HEK293T (cell line): Measurements from ENCODE around the gene EPB41L2.

Experiments
- CTCF ChIA-PET: fragments of 350-600 bp; formaldehyde crosslinking; extraction: SDS; loops from one replicate; lab custom pipeline; 2021; ENCODE audit warnings: antibody characterized with exemption, inconsistent platforms; lab: Yijun Ruan, JAX
- POLR2A ChIA-PET: fragments of 350-600 bp; formaldehyde crosslinking; extraction: SDS; loops from one replicate; lab custom pipeline; 2020; ENCODE audit warnings: antibody characterized with exemption, inconsistent platforms; lab: Yijun Ruan, JAX
- DNase-seq: peaks from one replicate; pipeline ENCODE4 v3.0.0; 2012; ENCODE audit warnings: mixed read lengths; ENCODE audit errors: extremely low spot score
- ARNT ChIP-seq: fragments of 450-650 bp; IDR thresholded peaks from 2 replicates; pipeline ENCODE4 v1.6.1; 2017; ENCODE audit warnings: mild to moderate bottlenecking
- BHLHE40 ChIP-seq: fragments of 450-650 bp; IDR thresholded peaks from 2 replicates; pipeline ENCODE4 v1.6.1; 2016; ENCODE audit warnings: mild to moderate bottlenecking, moderate library complexity, borderline replicate concordance
- CTBP1 ChIP-seq: fragments of 450-650 bp; IDR thresholded peaks from 2 replicates; pipeline ENCODE4 v1.6.1; 2016; ENCODE audit warnings: borderline replicate concordance
- ELF4 ChIP-seq: fragments of 450-650 bp; IDR thresholded peaks from 2 replicates; pipeline ENCODE4 v1.6.1; 2017; ENCODE audit warnings: antibody characterized with exemption
- FOXA1 ChIP-seq: fragments of 450-650 bp; IDR thresholded peaks from 2 replicates; pipeline ENCODE4 v1.6.1; 2016; ENCODE audit warnings: mild to moderate bottlenecking
- FOXK2 ChIP-seq: fragments of 450-650 bp; IDR thresholded peaks from 2 replicates; pipeline ENCODE4 v1.6.1; 2016; ENCODE audit warnings: mild to moderate bottlenecking
- FOXM1 ChIP-seq: fragments of 450-650 bp; IDR thresholded peaks from 2 replicates; pipeline ENCODE4 v1.6.1; 2017; ENCODE audit warnings: mild to moderate bottlenecking, borderline replicate concordance
- HDGF ChIP-seq: fragments of 450-650 bp; IDR thresholded peaks from 2 replicates; pipeline ENCODE4 v1.6.1; 2017; ENCODE audit warnings: antibody characterized with exemption, borderline replicate concordance
- L3MBTL2 ChIP-seq: fragments of 450-650 bp; conservative IDR thresholded peaks from 2 replicates; pipeline ENCODE4 v1.6.1; 2016; ENCODE audit warnings: mild to moderate bottlenecking
- LEF1 ChIP-seq: fragments of 450-650 bp; IDR thresholded peaks from 2 replicates; pipeline ENCODE4 v1.6.1; 2017; ENCODE audit warnings: mild to moderate bottlenecking, borderline replicate concordance
- NFRKB ChIP-seq: fragments of 450-650 bp; IDR thresholded peaks from 2 replicates; pipeline ENCODE4 v1.6.1; 2016; ENCODE audit warnings: mild to moderate bottlenecking, moderate library complexity
- SP1 ChIP-seq: fragments of 450-650 bp; IDR thresholded peaks from 2 replicates; pipeline ENCODE4 v1.6.1; 2017
- SUZ12 ChIP-seq: fragments of 450-650 bp; IDR thresholded peaks from 2 replicates; pipeline ENCODE4 v1.6.1; 2016; ENCODE audit warnings: mild to moderate bottlenecking
- TARDBP ChIP-seq: fragments of 450-650 bp; IDR thresholded peaks from 2 replicates; pipeline ENCODE4 v1.6.1; 2016
- ZNF384 ChIP-seq: fragments of 450-650 bp; IDR thresholded peaks from 2 replicates; pipeline ENCODE4 v1.6.1; 2016
- TF ChIP-seq, protein P1 (sequence below): fragments of 450-650 bp; IDR thresholded peaks from 2 replicates; pipeline ENCODE4 v1.6.1; 2016

Gene EPB41L2

GRCh38 chr6:130982941-130983456, 80.0 kb downstream of the EPB41L2 start:
- DNase-seq, result no peak
- TF ChIP-seq L3MBTL2, result no peak
- no peak for TF ChIP-seq BHLHE40
- TF ChIP-seq FOXM1, result no peak
- TF ChIP-seq, protein P1, sequence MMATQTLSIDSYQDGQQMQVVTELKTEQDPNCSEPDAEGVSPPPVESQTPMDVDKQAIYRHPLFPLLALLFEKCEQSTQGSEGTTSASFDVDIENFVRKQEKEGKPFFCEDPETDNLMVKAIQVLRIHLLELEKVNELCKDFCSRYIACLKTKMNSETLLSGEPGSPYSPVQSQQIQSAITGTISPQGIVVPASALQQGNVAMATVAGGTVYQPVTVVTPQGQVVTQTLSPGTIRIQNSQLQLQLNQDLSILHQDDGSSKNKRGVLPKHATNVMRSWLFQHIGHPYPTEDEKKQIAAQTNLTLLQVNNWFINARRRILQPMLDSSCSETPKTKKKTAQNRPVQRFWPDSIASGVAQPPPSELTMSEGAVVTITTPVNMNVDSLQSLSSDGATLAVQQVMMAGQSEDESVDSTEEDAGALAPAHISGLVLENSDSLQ, result no peak
- no peak for TF ChIP-seq SP1
- no peak for TF ChIP-seq ZNF384
- no peak for TF ChIP-seq HDGF
- no peak for TF ChIP-seq SUZ12
- ChIA-PET CTCF (no interaction called here), POLR2A (no interaction called here)

DNA sequence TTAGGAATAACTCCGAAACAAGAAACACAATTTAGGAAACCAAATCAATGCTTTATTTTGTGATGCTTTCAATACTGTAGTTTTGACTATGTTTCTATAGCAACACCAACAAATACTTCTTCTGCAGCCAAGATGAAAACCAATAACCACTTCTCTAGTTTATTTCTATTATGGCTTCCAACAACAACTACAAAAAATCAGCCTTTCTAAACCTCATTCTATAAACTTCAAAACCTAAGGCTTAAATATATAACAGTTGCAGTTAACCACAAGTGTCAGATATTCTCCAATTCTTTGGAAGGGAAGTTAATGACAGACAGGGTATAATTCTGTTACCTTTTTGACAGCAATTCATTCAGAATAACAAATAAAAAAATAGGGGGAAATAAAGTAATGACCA, 80.9 kb downstream of the EPB41L2 start:
- TF ChIP-seq SP1 (no peak), CTBP1 (no peak), FOXM1 (no peak), FOXA1 (no peak), LEF1 (no peak), ZNF384 (no peak), ARNT (no peak), BHLHE40 (no peak), L3MBTL2 (no peak), FOXK2 (no peak), ELF4 (no peak), TARDBP (no peak), NFRKB (no peak), SUZ12 (no peak)
- TF ChIP-seq, protein P1, result no peak
- no peak for DNase-seq
- ChIA-PET POLR2A (no interaction called here), CTCF (interaction anchor here (1.2 to 1.3 kb wide), 2 partner anchors 13 to 111 kb away, joined by 3 to 4 read pairs; no protein-coding TSS in a partner anchor)

- TF ChIP-seq BHLHE40 (no peak), ZNF384 (no peak), CTBP1 (no peak), LEF1 (no peak), SP1 (no peak), TARDBP (no peak), HDGF (no peak), ARNT (no peak), SUZ12 (no peak), NFRKB (no peak)
- TF ChIP-seq, protein P1, result no peak
- POLR2A ChIA-PET, result no interaction called here
- CTCF ChIA-PET, result interaction anchor here (1.2 to 1.3 kb wide), 2 partner anchors 14 to 110 kb away, joined by 3 to 4 read pairs; no protein-coding TSS in a partner anchor
- DNase-seq, result no peak
These were observed 81.6 kb downstream of the EPB41L2 start for GRCh38 chr6:130981409-130981808.

DNA sequence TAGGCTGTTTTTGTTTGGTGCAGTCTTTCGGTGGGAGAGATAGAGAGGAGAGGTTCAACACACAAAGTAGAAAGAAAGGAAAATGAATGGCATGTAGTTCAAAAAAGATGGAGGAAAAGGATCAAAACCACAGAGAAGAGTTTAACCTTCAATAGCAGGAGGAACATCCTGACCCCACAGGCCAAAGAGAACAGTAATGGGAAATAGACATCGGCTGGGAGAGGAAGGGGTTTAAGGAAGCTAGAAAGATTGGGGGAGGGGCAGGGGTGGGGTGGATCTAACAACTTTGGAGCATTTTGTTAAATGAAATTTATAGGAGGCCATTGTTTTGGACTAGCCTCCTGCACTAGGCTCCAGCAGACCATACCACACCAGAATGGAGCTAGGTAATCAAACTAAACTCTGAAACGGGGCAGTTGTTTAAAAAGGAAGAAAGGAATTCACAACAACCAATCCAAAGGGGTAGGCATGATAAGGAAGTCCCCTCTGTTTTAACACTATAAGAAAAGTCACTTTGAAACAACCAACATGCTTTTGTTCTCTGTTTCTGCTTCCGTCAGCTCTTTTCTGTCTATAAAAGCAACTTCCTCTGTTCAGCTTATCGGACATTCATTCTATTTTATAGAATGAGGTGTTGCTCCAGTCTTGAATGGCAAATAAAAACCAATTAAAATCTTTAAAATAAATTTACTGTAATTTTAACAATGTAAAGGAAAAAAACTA, 82.6 kb downstream of the EPB41L2 start:
- no peak for DNase-seq
- POLR2A ChIA-PET, result no interaction called here
- CTCF ChIA-PET, result interaction anchor here (0.8 to 1.3 kb wide), 2 partner anchors 15 to 82 kb away, joined by 3 to 4 read pairs; partner anchors contain the start of gene EPB41L2
- no peak for TF ChIP-seq SP1
- TF ChIP-seq TARDBP, result no peak
- no peak for TF ChIP-seq FOXA1
- TF ChIP-seq FOXM1, result no peak
- no peak for TF ChIP-seq LEF1
- no peak for TF ChIP-seq CTBP1
- no peak for TF ChIP-seq FOXK2
- no peak for TF ChIP-seq L3MBTL2

GRCh38 chr6:130978660-130979396, 84.2 kb downstream of the EPB41L2 start:
- TF ChIP-seq SUZ12 (no peak), FOXM1 (no peak), CTBP1 (no peak), ZNF384 (no peak), ARNT (no peak), BHLHE40 (no peak), HDGF (no peak), SP1 (no peak)
- TF ChIP-seq, protein P1, result no peak
- CTCF ChIA-PET, result interaction anchor here (0.6 to 0.7 kb wide), 2 partner anchors 11 to 374 kb away, joined by 3 read pairs; no protein-coding TSS in a partner anchor
- DNase-seq, result no peak
- POLR2A ChIA-PET, result interaction anchor here (0.6 kb wide), 1 partner anchor 17 kb away, joined by 3 read pairs; no protein-coding TSS in a partner anchor
